ENCODE results near the gene LIN9.

LIN9 gene

DNA sequence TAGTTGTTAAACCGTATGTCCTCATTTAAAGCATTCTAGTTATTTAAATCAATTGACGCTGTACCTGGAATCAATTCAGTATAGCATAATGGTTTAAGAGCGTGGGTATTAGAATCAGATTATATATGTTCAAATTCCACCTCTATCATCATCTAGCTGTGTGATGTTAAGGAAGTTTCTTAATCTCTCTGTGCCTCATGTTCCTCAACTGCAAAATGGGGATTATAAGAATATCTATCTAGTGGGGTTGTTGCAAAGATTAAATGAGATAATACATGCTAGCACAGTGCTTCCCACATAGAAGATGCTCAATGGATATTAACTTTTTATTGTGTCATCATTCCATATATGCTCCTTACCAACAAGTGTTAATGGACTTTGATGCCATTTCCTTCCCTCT is 69.5 kb downstream of the LIN9 start:
- DNase-seq (ENCODE audit: low spot score) = no peak
- TF ChIP-seq, protein P1, sequence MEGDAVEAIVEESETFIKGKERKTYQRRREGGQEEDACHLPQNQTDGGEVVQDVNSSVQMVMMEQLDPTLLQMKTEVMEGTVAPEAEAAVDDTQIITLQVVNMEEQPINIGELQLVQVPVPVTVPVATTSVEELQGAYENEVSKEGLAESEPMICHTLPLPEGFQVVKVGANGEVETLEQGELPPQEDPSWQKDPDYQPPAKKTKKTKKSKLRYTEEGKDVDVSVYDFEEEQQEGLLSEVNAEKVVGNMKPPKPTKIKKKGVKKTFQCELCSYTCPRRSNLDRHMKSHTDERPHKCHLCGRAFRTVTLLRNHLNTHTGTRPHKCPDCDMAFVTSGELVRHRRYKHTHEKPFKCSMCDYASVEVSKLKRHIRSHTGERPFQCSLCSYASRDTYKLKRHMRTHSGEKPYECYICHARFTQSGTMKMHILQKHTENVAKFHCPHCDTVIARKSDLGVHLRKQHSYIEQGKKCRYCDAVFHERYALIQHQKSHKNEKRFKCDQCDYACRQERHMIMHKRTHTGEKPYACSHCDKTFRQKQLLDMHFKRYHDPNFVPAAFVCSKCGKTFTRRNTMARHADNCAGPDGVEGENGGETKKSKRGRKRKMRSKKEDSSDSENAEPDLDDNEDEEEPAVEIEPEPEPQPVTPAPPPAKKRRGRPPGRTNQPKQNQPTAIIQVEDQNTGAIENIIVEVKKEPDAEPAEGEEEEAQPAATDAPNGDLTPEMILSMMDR (IDR thresholded peaks at IDR 0.05; ENCODE audit: borderline replicate concordance, control extremely low read depth, extremely low read depth, insufficient read depth, missing control alignments) = no peak
- in situ Hi-C loops (cut with MboI; ENCODE audit: low sequenced_read_pairs, unreplicated experiment) = no loop called here

DNA sequence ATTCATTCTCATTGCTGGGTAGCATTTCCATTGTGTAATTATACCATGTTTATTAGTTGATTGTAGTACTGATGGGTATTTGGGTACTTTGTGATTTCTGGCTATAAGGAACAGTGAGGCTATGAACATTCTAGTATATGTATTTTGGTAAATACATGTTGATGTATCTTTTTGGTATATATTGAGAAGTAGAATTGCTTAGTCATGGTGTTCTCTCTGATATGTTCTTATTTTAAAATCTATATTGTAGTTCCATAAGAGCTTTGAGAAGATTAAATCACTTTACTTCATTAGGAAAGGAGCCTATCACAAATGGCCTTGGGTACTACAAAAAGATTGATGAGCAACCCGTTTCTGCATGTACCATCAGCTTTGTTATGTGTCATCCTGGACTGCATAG is 72.1 kb downstream of the LIN9 start:
- TF ChIP-seq, protein P1 (IDR thresholded peaks at IDR 0.05; ENCODE audit: borderline replicate concordance, control extremely low read depth, extremely low read depth, insufficient read depth, missing control alignments) = no peak
- in situ Hi-C loops (cut with MboI; ENCODE audit: low sequenced_read_pairs, unreplicated experiment) = no loop called here
- DNase-seq (ENCODE audit: low spot score) = no peak

DNA sequence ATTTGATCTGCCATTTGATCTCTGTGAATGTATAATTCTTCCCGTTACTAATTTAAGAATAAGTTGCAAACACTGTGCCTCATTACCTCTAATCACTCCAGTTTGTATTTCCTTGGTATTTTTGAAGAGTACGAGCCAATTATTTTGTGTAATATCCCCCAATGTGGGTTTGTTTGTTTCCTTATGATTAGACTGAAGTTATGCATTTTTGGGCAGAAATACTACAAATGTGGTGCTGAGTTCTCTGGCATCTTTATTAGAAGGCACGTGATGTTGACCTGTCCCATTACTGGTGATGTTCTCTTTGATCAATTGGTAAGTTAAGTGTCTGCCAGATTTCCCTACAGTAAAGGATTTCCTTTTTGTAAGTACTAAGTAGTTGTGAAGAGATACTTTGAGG is 75.2 kb downstream of the LIN9 start:
- DNase-seq (ENCODE audit: low spot score) = no peak
- in situ Hi-C loops (cut with MboI; ENCODE audit: low sequenced_read_pairs, unreplicated experiment) = no loop called here
- TF ChIP-seq, protein P1 (IDR thresholded peaks at IDR 0.05; ENCODE audit: borderline replicate concordance, control extremely low read depth, extremely low read depth, insufficient read depth, missing control alignments) = no peak

DNA sequence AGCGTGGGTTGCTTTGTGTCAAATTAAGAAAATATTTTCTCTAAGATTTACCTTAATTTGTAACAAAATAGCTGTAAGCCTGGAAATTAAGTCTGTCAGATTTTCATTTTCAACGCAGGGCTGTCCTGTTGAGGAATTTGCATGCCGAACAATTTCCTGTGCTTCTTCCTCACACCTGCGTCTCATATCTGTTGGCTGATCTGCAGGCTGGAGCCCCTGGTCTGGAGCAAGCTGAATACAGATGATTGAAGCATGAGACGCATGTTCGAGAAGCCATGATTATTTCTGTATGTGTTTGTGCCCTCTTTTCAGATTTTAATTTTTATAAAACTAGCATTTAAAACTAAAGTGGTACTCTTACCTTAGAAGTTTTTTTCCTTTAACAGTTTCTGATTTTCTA is 75.7 kb downstream of the LIN9 start:
- in situ Hi-C loops (cut with MboI; ENCODE audit: low sequenced_read_pairs, unreplicated experiment) = no loop called here
- TF ChIP-seq, protein P1 (IDR thresholded peaks at IDR 0.05; ENCODE audit: borderline replicate concordance, control extremely low read depth, extremely low read depth, insufficient read depth, missing control alignments) = no peak
- no peak for DNase-seq (ENCODE audit: low spot score)

DNA sequence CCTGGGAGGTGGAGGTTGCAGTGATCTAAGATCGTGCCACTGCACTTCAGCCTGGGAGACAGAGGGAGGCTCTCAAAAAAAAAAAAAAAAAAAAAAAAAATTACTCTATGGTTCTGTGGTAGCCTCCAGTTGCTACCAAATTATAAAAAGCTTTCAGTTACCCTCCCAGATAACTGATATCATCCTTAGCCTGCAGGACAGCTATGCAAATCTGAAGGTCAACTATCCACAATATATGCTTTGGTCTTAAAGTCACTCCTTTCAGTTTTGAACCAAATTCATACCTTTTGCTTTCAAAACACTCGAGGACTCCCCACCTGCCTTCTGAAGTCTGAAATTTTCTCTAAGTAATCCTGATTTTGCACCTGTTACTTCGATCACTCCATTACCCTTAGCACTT is 82.4 kb downstream of the LIN9 start:
- TF ChIP-seq, protein P1 (IDR thresholded peaks at IDR 0.05; ENCODE audit: borderline replicate concordance, control extremely low read depth, extremely low read depth, insufficient read depth, missing control alignments) = no peak
- in situ Hi-C loops (cut with MboI; ENCODE audit: low sequenced_read_pairs, unreplicated experiment) = no loop called here
- no peak for DNase-seq (ENCODE audit: low spot score)

DNA sequence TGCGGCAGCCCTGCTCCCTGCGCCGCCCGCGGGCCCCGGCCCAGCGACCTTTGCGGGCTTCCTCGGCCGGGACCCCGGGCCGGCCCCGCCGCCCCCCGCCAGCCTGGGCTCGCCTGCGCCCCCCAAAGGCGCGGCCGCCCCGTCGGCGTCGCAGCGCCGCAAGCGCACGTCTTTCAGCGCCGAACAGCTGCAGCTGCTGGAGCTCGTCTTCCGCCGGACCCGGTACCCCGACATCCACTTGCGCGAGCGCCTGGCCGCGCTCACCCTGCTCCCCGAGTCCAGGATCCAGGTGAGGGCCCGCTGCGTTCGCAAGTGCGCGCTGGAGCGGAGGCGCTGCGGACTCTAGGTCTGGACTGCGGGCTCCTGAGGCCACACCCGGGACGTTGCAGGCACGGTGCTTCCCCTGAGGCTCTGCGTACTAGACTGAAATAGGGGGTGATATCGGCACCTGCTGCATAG is 85.1 kb downstream of the LIN9 start:
- DNase-seq (ENCODE audit: low spot score) = peak; percentile 77
- in situ Hi-C loops (cut with MboI; ENCODE audit: low sequenced_read_pairs, unreplicated experiment) = no loop called here
- TF ChIP-seq, protein P1 (IDR thresholded peaks at IDR 0.05; ENCODE audit: borderline replicate concordance, control extremely low read depth, extremely low read depth, insufficient read depth, missing control alignments) = peak; percentile 30

Data from GM13976 (cell line).